GM12878 (cell line): ENCODE measurements around the gene USP25. TPM values are rescaled to one million over a fixed set of nuclear protein-coding genes. Genes with fewer than 3 reads are reported as not detected.

Experiments
- ATAC-seq: fragments of 200-7000 bp; cut with Tn5 transposase; 3 replicates; pipeline ENCODE4 v1.9.1; 2020; ENCODE audit warnings: mild to moderate bottlenecking, moderate library complexity
- BruUV-seq: library from RNA; stranded (reverse); fragments of 400-500 nt; replicated peaks from 2 replicates; lab custom pipeline; 2021; lab: Mats Ljungman, UMichigan
- CTCF ChIA-PET: fragments of 300-600 bp; sonication (Branson Sonifier 250); formaldehyde crosslinking; extraction: SDS; loops from one replicate; lab custom pipeline; 2021; ENCODE audit warnings: inconsistent platforms; lab: Yijun Ruan, JAX
- POLR2A ChIA-PET: fragments of 350-600 bp; formaldehyde crosslinking; extraction: SDS; loops from one replicate; lab custom pipeline; 2021; ENCODE audit warnings: inconsistent platforms; lab: Charles Lee
- RAD21 ChIA-PET: fragments of 300-600 bp; sonication (Branson Sonifier 250); formaldehyde crosslinking; loops from one replicate; lab custom pipeline; 2023; ENCODE audit warnings: antibody characterized with exemption; ENCODE audit not compliant: unreplicated experiment; lab: Charles Lee
- SMC1A ChIA-PET: fragments of 300-600 bp; sonication (Branson Sonifier 250); formaldehyde crosslinking; loops from one replicate; lab custom pipeline; 2023; ENCODE audit not compliant: unreplicated experiment, uncharacterized antibody; lab: Charles Lee
- DNase-seq: peaks from one replicate; pipeline ENCODE4 v3.0.0-alpha.2; 2011; ENCODE audit warnings: low read depth, low spot score
- FAIRE-seq: peaks from 3 replicates; lab custom pipeline; 2011; peaks lifted over from hg19 to GRCh38; lab: Jason Lieb, UNC
- H2AFZ ChIP-seq: 2 replicates; pipeline ENCODE4 v1.6.0; 2011; ENCODE audit warnings: low read depth, low read length, control low read depth; ENCODE audit not compliant: control insufficient read depth
- H3K27ac ChIP-seq: 2 replicates; pipeline ENCODE4 v1.5.1; 2011; ENCODE audit warnings: control low read depth; ENCODE audit not compliant: control insufficient read depth, insufficient read depth
- H3K27me3 ChIP-seq, 2 experiments: replicated peaks in 1 of 2; 2 replicates each; pipeline versions ENCODE4 v1.6.0 to v1.6.1; 2011; ENCODE audit warnings: low read length in 1 of 2; ENCODE audit not compliant: control insufficient read depth in 2 of 2, insufficient read depth in 2 of 2
- H3K36me3 ChIP-seq, 2 experiments: 2 replicates each; pipeline ENCODE4 v1.5.1; 2011; ENCODE audit warnings: low read length in 1 of 2; ENCODE audit not compliant: control insufficient read depth in 2 of 2, insufficient read depth in 2 of 2
- H3K4me1 ChIP-seq: 2 replicates; pipeline ENCODE4 v1.6.1; 2011; ENCODE audit warnings: mild to moderate bottlenecking, low read length, moderate library complexity, mixed read lengths; ENCODE audit not compliant: control insufficient read depth, insufficient read depth
- H3K4me2 ChIP-seq: 2 replicates; pipeline ENCODE4 v1.6.0; 2011; ENCODE audit warnings: control low read depth; ENCODE audit not compliant: control insufficient read depth, insufficient read depth
- H3K4me3 ChIP-seq: fragments of 200-600 bp; sonication (generic); 2 replicates; pipeline ENCODE4 v1.5.1; 2016
- H3K79me2 ChIP-seq: 2 replicates; pipeline ENCODE4 v1.6.0; 2011; ENCODE audit warnings: low read length; ENCODE audit not compliant: control insufficient read depth, insufficient read depth
- H3K9ac ChIP-seq: 2 replicates; pipeline ENCODE4 v1.8.0; 2011; ENCODE audit warnings: low read length, control low read depth, mixed read lengths; ENCODE audit not compliant: control insufficient read depth, insufficient read depth
- H3K9me3 ChIP-seq: replicated peaks from 3 replicates; pipeline ENCODE4 v1.5.1; 2011; ENCODE audit warnings: mild to moderate bottlenecking, low read length; ENCODE audit not compliant: control insufficient read depth, insufficient read depth
- H4K20me1 ChIP-seq: 2 replicates; pipeline ENCODE4 v1.6.0; 2011; ENCODE audit not compliant: control insufficient read depth, insufficient read depth
- ASH2L ChIP-seq: fragments of 300-600, 200-600 bp; sonication (generic); IDR thresholded peaks from 2 replicates; pipeline ENCODE4 v1.6.1; 2017; ENCODE audit warnings: low read depth, mild to moderate bottlenecking, borderline replicate concordance
- ATF7 ChIP-seq: fragments of 450-650 bp; IDR thresholded peaks from 2 replicates; pipeline ENCODE4 v1.6.1; 2016; ENCODE audit warnings: low read depth, mild to moderate bottlenecking
- CUX1 ChIP-seq: IDR thresholded peaks from 2 replicates; pipeline ENCODE4 v1.6.1; 2012; ENCODE audit warnings: improper control_type of control experiment, low read depth, low read length; ENCODE audit not compliant: insufficient replicate concordance
- FOXM1 ChIP-seq: IDR thresholded peaks from 2 replicates; pipeline ENCODE4 v1.6.1; 2012; ENCODE audit warnings: low read depth, mild to moderate bottlenecking, inconsistent platforms, low read length, moderate library complexity
- GABPA ChIP-seq: IDR thresholded peaks from 2 replicates; pipeline ENCODE4 v1.6.1; 2014; ENCODE audit warnings: antibody characterized with exemption, low read depth, mild to moderate bottlenecking, inconsistent platforms
- PKNOX1 ChIP-seq: fragments of 450-650 bp; IDR thresholded peaks from 2 replicates; pipeline ENCODE4 v1.6.1; 2016; ENCODE audit warnings: mild to moderate bottlenecking
- POLR2A ChIP-seq: IDR thresholded peaks from 2 replicates; pipeline ENCODE4 v1.6.1; 2011; ENCODE audit warnings: low read depth, mild to moderate bottlenecking, low read length
- POLR2AphosphoS5 ChIP-seq: IDR thresholded peaks from 2 replicates; pipeline ENCODE4 v1.6.1; 2011; ENCODE audit warnings: mild to moderate bottlenecking, low read length, inconsistent platforms
- RFX5 ChIP-seq: IDR thresholded peaks from 2 replicates; pipeline ENCODE4 v1.6.1; 2011; ENCODE audit warnings: low read depth, low read length, improper control_type of control experiment
- TCF12 ChIP-seq: IDR thresholded peaks from 2 replicates; pipeline ENCODE4 v1.6.1; 2011; ENCODE audit warnings: low read depth, mild to moderate bottlenecking, low read length
- TCF3 ChIP-seq: IDR thresholded peaks from 2 replicates; pipeline ENCODE4 v1.6.1; 2012; ENCODE audit warnings: low read depth, mild to moderate bottlenecking, low read length, borderline replicate concordance; ENCODE audit not compliant: insufficient read depth
- ZNF217 ChIP-seq: fragments of 450-650 bp; IDR thresholded peaks from 2 replicates; pipeline ENCODE4 v1.6.1; 2017; ENCODE audit warnings: antibody characterized with exemption, mild to moderate bottlenecking
- in situ Hi-C: fragments of 300-500 bp; cut with MboI; formaldehyde crosslinking; loops from 9 replicates; pipeline ENCODE4 v1.14.3; 2018; ENCODE audit warnings: mixed read lengths
- intact Hi-C: fragments of 100-400 bp; cut with micrococcal nuclease; formaldehyde crosslinking; loops from one replicate; pipeline ENCODE4 v1.14.2; 2022; ENCODE audit not compliant: unreplicated experiment
- polyA plus RNA-seq, 11 experiments: library from polyadenylated mRNA; depleted of rRNA in 4 of 11; unstranded in 6 of 11; stranded (reverse) in 5 of 11; fragments of >200 nt; fragmentation: Nextera tagmentation in 4 of 11; fragmentation: Illumina TruSeq in 1 of 11; extraction: Ambion mirVana in 4 of 11; extraction: Trizol in 1 of 11; gene quantifications; 1 replicate in 1 of 11; 2 replicates in 10 of 11; pipeline versions ENCODE4 v1.2.1 to v1.2.3, GENCODE V29; 2011 to 2016; ENCODE audit warnings: inconsistent platforms in 2 of 11, missing spikeins in 2 of 11, low read depth in 1 of 11
- total RNA-seq, 4 experiments: library from RNA; depleted of rRNA in 3 of 4; stranded (reverse); fragments of >200 nt in 3 of 4; fragmentation: Illumina TruSeq in 1 of 4; extraction: Trizol in 1 of 4; gene quantifications; 2 replicates each; pipeline versions ENCODE4 v1.2.1 to v1.2.3, GENCODE V29; 2013 to 2021
- TF ChIP-seq, protein P1 (sequence below): IDR thresholded peaks from 2 replicates; pipeline ENCODE4 v1.6.1; 2011; ENCODE audit warnings: mild to moderate bottlenecking, low read depth, low read length, moderate library complexity; ENCODE audit not compliant: insufficient replicate concordance

USP25 gene
- total and polyA plus RNA-seq, 10 of the 15 experiments (the other 5 are each of a cell fraction or from before 2014, with no cell fraction given): 1.5 to 31.3 (median 23.4) TPM

GRCh38 chr21:15815285-15815684, 85.5 kb downstream of the USP25 start (continued):
- no peak for TF ChIP-seq CUX1
- no peak for TF ChIP-seq TCF12
- no peak for TF ChIP-seq TCF3
- TF ChIP-seq FOXM1: no peak
- TF ChIP-seq RFX5: no peak

GRCh38 chr21:15820327-15820726, 90.5 kb downstream of the USP25 start:
- H3K9me3 ChIP-seq: peaks cover 2% of the 10 kb centered on the region; the same call in 1 of the 3 replicates
- intact Hi-C loops: loop anchor here (10.0 kb wide), 2 partner anchors 216 to 336 kb away; no protein-coding TSS in a partner anchor
- no peak for TF ChIP-seq POLR2AphosphoS5
- TF ChIP-seq ASH2L: no peak
- TF ChIP-seq, protein P1, sequence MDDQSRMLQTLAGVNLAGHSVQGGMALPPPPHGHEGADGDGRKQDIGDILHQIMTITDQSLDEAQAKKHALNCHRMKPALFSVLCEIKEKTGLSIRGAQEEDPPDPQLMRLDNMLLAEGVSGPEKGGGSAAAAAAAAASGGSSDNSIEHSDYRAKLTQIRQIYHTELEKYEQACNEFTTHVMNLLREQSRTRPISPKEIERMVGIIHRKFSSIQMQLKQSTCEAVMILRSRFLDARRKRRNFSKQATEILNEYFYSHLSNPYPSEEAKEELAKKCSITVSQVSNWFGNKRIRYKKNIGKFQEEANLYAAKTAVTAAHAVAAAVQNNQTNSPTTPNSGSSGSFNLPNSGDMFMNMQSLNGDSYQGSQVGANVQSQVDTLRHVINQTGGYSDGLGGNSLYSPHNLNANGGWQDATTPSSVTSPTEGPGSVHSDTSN: no peak
- no peak for TF ChIP-seq PKNOX1
- no peak for TF ChIP-seq TCF3
- no peak for TF ChIP-seq ZNF217
- no peak for TF ChIP-seq ATF7
- TF ChIP-seq GABPA: no peak
- TF ChIP-seq POLR2A: no peak

More at GRCh38 chr21:15820327-15820726, 90.5 kb downstream of the USP25 start:
- H3K9ac ChIP-seq: no peak overlapping the region
- H3K36me3 ChIP-seq: peaks cover 1% of the 10 kb centered on the region in 2 experiments; a peak in 3 of 4 replicates
- H3K27ac ChIP-seq: no peak overlapping the region
- ChIA-PET CTCF (interaction anchor here (0.8 to 1.4 kb wide), 2 partner anchors 10 to 17 kb away, joined by 3 read pairs; no protein-coding TSS in a partner anchor), RAD21 (no interaction called here), SMC1A (interaction anchor here (0.9 to 1.8 kb wide), 2 partner anchors 90 to 92 kb away, joined by 3 to 5 read pairs; partner anchors contain the start of gene USP25), POLR2A (no interaction called here)
- no peak overlapping the region for H3K4me2 ChIP-seq
- H3K27me3 ChIP-seq: no peaks in the 10 kb centered on the region
- no peak for ATAC-seq
- in situ Hi-C loops: no loop called here
- H3K79me2 ChIP-seq: no peaks in the 10 kb centered on the region
- no peaks in the 10 kb centered on the region for H3K4me1 ChIP-seq
- no TSS peak for BruUV-seq
- FAIRE-seq: no peak
- H2AFZ ChIP-seq: no peak overlapping the region
- no peak overlapping the region for H3K4me3 ChIP-seq
- DNase-seq: no peak
- no peaks in the 10 kb centered on the region for H4K20me1 ChIP-seq
